H1 (cell line): ENCODE measurements around the gene DVL2. TPM values are rescaled to one million over a fixed set of nuclear protein-coding genes. Genes with fewer than 3 reads are reported as not detected.

Experiments
- CTCF ChIA-PET: fragments of 300-600 bp; sonication (Branson Sonifier 250); formaldehyde crosslinking; loops from one replicate; lab custom pipeline; 2021; ENCODE audit not compliant: partially characterized antibody; lab: Charles Lee
- POLR2A ChIA-PET: fragments of 300-600 bp; sonication (Branson Sonifier 250); formaldehyde crosslinking; loops from one replicate; lab custom pipeline; 2021; ENCODE audit warnings: inconsistent platforms; ENCODE audit not compliant: partially characterized antibody; lab: Charles Lee
- DNase-seq, 2 experiments: peaks; one replicate each; pipeline versions ENCODE4 v3.0.0 to v3.0.0-alpha.2; 2010 to 2022; ENCODE audit warnings: low spot score in 2 of 2, low read depth in 1 of 2, mixed read lengths in 1 of 2
- FAIRE-seq: peaks from 2 replicates; lab custom pipeline; 2011; peaks lifted over from hg19 to GRCh38; lab: Jason Lieb, UNC
- H2AFZ ChIP-seq: 2 replicates; pipeline ENCODE4 v1.8.1; 2012; ENCODE audit warnings: low read length, inconsistent platforms
- H2AK5ac ChIP-seq: 2 replicates; pipeline ENCODE4 v1.6.1; 2013; ENCODE audit warnings: low read depth, low read length
- H2BK120ac ChIP-seq: replicated peaks from 2 replicates; pipeline ENCODE3; 2013; ENCODE audit warnings: low read depth, low read length, inconsistent platforms
- H2BK12ac ChIP-seq: 2 replicates; pipeline ENCODE4 v1.6.1; 2013; ENCODE audit warnings: low read depth, low read length
- H2BK15ac ChIP-seq: 2 replicates; pipeline ENCODE4 v1.6.1; 2013; ENCODE audit warnings: low read length
- H2BK20ac ChIP-seq: 2 replicates; pipeline ENCODE4 v1.6.1; 2013; ENCODE audit warnings: low read length
- H2BK5ac ChIP-seq: 2 replicates; pipeline ENCODE4 v1.6.1; 2013; ENCODE audit warnings: low read depth, low read length
- H3K14ac ChIP-seq: 2 replicates; pipeline ENCODE4 v1.6.1; 2013; ENCODE audit warnings: inconsistent platforms; ENCODE audit not compliant: insufficient read length
- H3K18ac ChIP-seq: 2 replicates; pipeline ENCODE4 v1.6.1; 2013; ENCODE audit warnings: low read length; ENCODE audit errors: extremely low read depth
- H3K23ac ChIP-seq: 2 replicates; pipeline ENCODE4 v1.6.1; 2013; ENCODE audit warnings: inconsistent platforms; ENCODE audit not compliant: insufficient read length
- H3K23me2 ChIP-seq: 2 replicates; pipeline ENCODE4 v1.6.1; 2013; ENCODE audit warnings: low read depth, low read length
- H3K27ac ChIP-seq: 2 replicates; pipeline ENCODE4 v1.6.1; 2011; ENCODE audit warnings: low read depth, low read length, inconsistent platforms
- H3K27me3 ChIP-seq, 4 experiments: replicated peaks in 1 of 4; 1 replicate in 1 of 4; 2 replicates in 3 of 4; pipeline versions ENCODE4 v1.6.1 to v1.8.1; 2011 to 2013; ENCODE audit warnings: low read length in 3 of 4, mild to moderate bottlenecking in 3 of 4, inconsistent platforms in 2 of 4, mixed read lengths in 2 of 4, moderate library complexity in 1 of 4; ENCODE audit not compliant: control insufficient read depth in 3 of 4, insufficient read depth in 3 of 4; ENCODE audit errors: extremely low read depth in 1 of 4
- H3K36me3 ChIP-seq, 4 experiments: 2 replicates each; pipeline versions ENCODE4 v1.6.1 to v1.8.1; 2011 to 2013; ENCODE audit warnings: mild to moderate bottlenecking in 4 of 4, low read length in 3 of 4, moderate library complexity in 2 of 4, control low read depth in 1 of 4, inconsistent platforms in 1 of 4; ENCODE audit not compliant: insufficient read depth in 4 of 4, control insufficient read depth in 2 of 4
- H3K4ac ChIP-seq: replicated peaks from 2 replicates; pipeline ENCODE3; 2013; ENCODE audit warnings: low read length, low read depth, mixed read lengths, inconsistent platforms; ENCODE audit not compliant: insufficient read length
- H3K4me1 ChIP-seq, 4 experiments: replicated peaks in 1 of 4; 1 replicate in 1 of 4; 2 replicates in 3 of 4; pipeline versions ENCODE4 v1.6.1 to v1.8.1; 2011 to 2013; ENCODE audit warnings: low read length in 3 of 4, inconsistent platforms in 2 of 4, mixed read lengths in 1 of 4; ENCODE audit not compliant: insufficient read depth in 4 of 4, control insufficient read depth in 3 of 4
- H3K4me2 ChIP-seq, 2 experiments: 2 replicates each; pipeline versions ENCODE4 v1.6.1 to v1.8.1; 2011 to 2013; ENCODE audit warnings: low read depth in 2 of 2, low read length in 2 of 2, control low read depth in 1 of 2, inconsistent platforms in 1 of 2, mild to moderate bottlenecking in 1 of 2; ENCODE audit not compliant: insufficient read depth in 1 of 2
- H3K4me3 ChIP-seq, 4 experiments: fragments of 200-600, 300-600 bp in 1 of 4; sonication (generic), shearing (Covaris generic), sonication (Bioruptor Twin) in 1 of 4; 2 replicates each; pipeline versions ENCODE4 v1.5.1 to v1.8.1; 2011 to 2016; ENCODE audit warnings: low read length in 4 of 4, low read depth in 3 of 4, control low read depth in 2 of 4, inconsistent platforms in 2 of 4, mild to moderate bottlenecking in 2 of 4, mixed read lengths in 1 of 4, moderate library complexity in 1 of 4; ENCODE audit not compliant: insufficient read depth in 2 of 4; ENCODE audit errors: extremely low read depth in 1 of 4
- H3K56ac ChIP-seq: replicated peaks from 2 replicates; pipeline ENCODE3; 2013; ENCODE audit warnings: low read depth, mild to moderate bottlenecking, mixed read lengths, low read length, inconsistent platforms; ENCODE audit not compliant: insufficient read length
- H3K79me1 ChIP-seq: 2 replicates; pipeline ENCODE4 v1.6.1; 2013; ENCODE audit warnings: low read depth, low read length, control low read depth
- H3K79me2 ChIP-seq, 2 experiments: 2 replicates each; pipeline versions ENCODE4 v1.6.1 to v1.8.1; 2012 to 2013; ENCODE audit warnings: low read length in 2 of 2, mild to moderate bottlenecking in 2 of 2, inconsistent platforms in 1 of 2; ENCODE audit not compliant: insufficient read depth in 2 of 2, control insufficient read depth in 1 of 2
- H3K9ac ChIP-seq, 4 experiments: replicated peaks in 1 of 4; 1 replicate in 1 of 4; 2 replicates in 3 of 4; pipeline versions ENCODE4 v1.6.1 to v1.8.1; 2011 to 2013; ENCODE audit warnings: low read depth in 3 of 4, low read length in 3 of 4, control low read depth in 2 of 4, mild to moderate bottlenecking in 2 of 4, moderate library complexity in 2 of 4, inconsistent platforms in 1 of 4; ENCODE audit errors: extremely low read depth in 1 of 4
- H3K9me3 ChIP-seq, 2 experiments: 2 replicates each; pipeline versions ENCODE4 v1.6.1 to v1.8.1; 2012 to 2013; ENCODE audit warnings: mild to moderate bottlenecking in 2 of 2, moderate library complexity in 2 of 2, control low read depth in 1 of 2, inconsistent platforms in 1 of 2, low read depth in 1 of 2, low read length in 1 of 2, mixed read lengths in 1 of 2; ENCODE audit not compliant: insufficient read depth in 2 of 2
- H4K20me1 ChIP-seq, 2 experiments: replicated peaks in 1 of 2; 2 replicates each; pipeline versions ENCODE3 to v1.8.1; 2011 to 2013; ENCODE audit warnings: inconsistent platforms in 2 of 2, low read length in 2 of 2, mild to moderate bottlenecking in 1 of 2; ENCODE audit not compliant: insufficient read depth in 2 of 2, control insufficient read depth in 1 of 2
- H4K5ac ChIP-seq: 2 replicates; pipeline ENCODE4 v1.6.1; 2013; ENCODE audit warnings: low read length, low read depth, mixed read lengths, inconsistent platforms; ENCODE audit not compliant: insufficient read length
- H4K8ac ChIP-seq: 2 replicates; pipeline ENCODE4 v1.8.0; 2013; ENCODE audit warnings: mild to moderate bottlenecking, moderate library complexity, low read length, inconsistent platforms; ENCODE audit not compliant: insufficient read depth; ENCODE audit errors: extremely low read depth
- H4K91ac ChIP-seq: replicated peaks from 2 replicates; pipeline ENCODE3; 2013; ENCODE audit warnings: low read length, mixed read lengths, inconsistent platforms; ENCODE audit not compliant: insufficient read length
- CEBPB ChIP-seq: IDR thresholded peaks from 2 replicates; pipeline ENCODE4 v1.6.1; 2012; ENCODE audit warnings: low read depth, low read length
- GTF2F1 ChIP-seq: IDR thresholded peaks from 2 replicates; pipeline ENCODE4 v1.6.1; 2012; ENCODE audit warnings: low read depth, low read length, improper control_type of control experiment, borderline replicate concordance
- KDM4A ChIP-seq: IDR thresholded peaks from one replicate; pipeline ENCODE4 v1.7.1; 2012; ENCODE audit warnings: low read depth, mild to moderate bottlenecking, moderate library complexity, low read length, inconsistent platforms; ENCODE audit not compliant: severe bottlenecking
- SP2 ChIP-seq: IDR thresholded peaks from 2 replicates; pipeline ENCODE4 v1.6.1; 2012; ENCODE audit warnings: mild to moderate bottlenecking, low read length, inconsistent platforms
- TBP ChIP-seq: IDR thresholded peaks from 2 replicates; pipeline ENCODE4 v1.6.1; 2011; ENCODE audit warnings: low read depth, low read length, improper control_type of control experiment
- WGBS, 2 experiments: shearing (Covaris generic) in 1 of 2; methylation state at CpG; one replicate each; pipeline versions ENCODE4 v1.1.6 to v1.1.7; 2013 to 2015; ENCODE audit warnings: low lambda C conversion rate in 2 of 2, mixed read lengths in 2 of 2, inconsistent platforms in 1 of 2, low coverage in 1 of 2, missing lambda C conversion rate in 1 of 2; ENCODE audit not compliant: insufficient replicate concordance in 2 of 2, insufficient coverage in 1 of 2, insufficient read length in 1 of 2; ENCODE audit errors: extremely low coverage in 1 of 2, missing lambda C conversion rate in 1 of 2; 5-methylcytosine and 5-hydroxymethylcytosine counted together
- polyA plus RNA-seq, 7 experiments: library from polyadenylated mRNA; depleted of rRNA in 3 of 7; stranded (reverse) in 5 of 7; unstranded in 2 of 7; fragments of >200 nt in 5 of 7; fragments of 200-250 nt in 2 of 7; gene quantifications; 1 replicate in 5 of 7; 2 replicates in 1 of 7; 4 replicates in 1 of 7; pipeline versions ENCODE4 v1.2.1 to v1.2.3, GENCODE V29; 2011 to 2013; ENCODE audit warnings: missing spikeins in 2 of 7, mixed read lengths in 2 of 7
- total RNA-seq: library from RNA; stranded (reverse); fragmentation: NEBNext Ultra II Directional; extraction: Animal tissue kit (Norgen Biotek cat#: 25700); gene quantifications from 2 replicates; pipeline ENCODE4 v1.2.1, GENCODE V29; 2021

The DVL2 gene
- total and polyA plus RNA-seq, 2 of the 8 experiments (the other 6 are each of a cell fraction or from before 2014, with no cell fraction given), result 19.0 to 59.6 TPM

GRCh38 chr17:7225711-7226331 lies 8.5 kb downstream of the DVL2 start:
- Histone ChIP-seq H3K27me3 (no peaks in the 10 kb centered on the region), H2BK120ac (no peak overlapping the region), H2BK5ac (no peak overlapping the region), H3K36me3 (peaks cover 28 to 77% (median 66%) of the 10 kb centered on the region in 4 experiments), H4K5ac (no peak overlapping the region), H3K23me2 (no peaks in the 10 kb centered on the region), H2BK20ac (no peak overlapping the region), H2AK5ac (no peak overlapping the region), H3K79me1 (peaks cover 2% of the 10 kb centered on the region), H2BK15ac (no peak overlapping the region), H4K20me1 (peaks cover 16 to 49% of the 10 kb centered on the region in 2 experiments), H3K18ac (no peak overlapping the region), H3K27ac (no peak overlapping the region), H3K4me1 (peaks cover 0 to 5% (median under 1%) of the 10 kb centered on the region in 4 experiments; a peak in 2 of 7 replicates), H3K14ac (no peak overlapping the region), H3K9ac (no peak overlapping the region), H4K91ac (no peak overlapping the region), H3K56ac (no peak overlapping the region), H3K23ac (no peak overlapping the region), H4K8ac (no peak overlapping the region), H3K4me3 (no peak overlapping the region), H3K79me2 (peaks cover 0 to 9% of the 10 kb centered on the region in 2 experiments; a peak in 2 of 4 replicates), H2AFZ (no peak overlapping the region), H3K4me2 (no peak overlapping the region), H2BK12ac (no peak overlapping the region), H3K9me3 (no peaks in the 10 kb centered on the region), H3K4ac (no peak overlapping the region)
- CTCF ChIA-PET, result interaction anchor here (1.1 kb wide), 1 partner anchor 12 kb away, joined by 4 read pairs; no protein-coding TSS in a partner anchor
- FAIRE-seq, result no peak
- WGBS, 2 experiments, result 94% methylated on average over 15 of the region's 21 CpGs; no CpG with 5 or more reads in 1 of the 2 experiments
- no peak for DNase-seq
- TF ChIP-seq KDM4A (no peak), CEBPB (no peak), TBP (no peak), SP2 (no peak), GTF2F1 (no peak)
- POLR2A ChIA-PET, result interaction anchor here (1.3 to 10.7 kb wide), 4 partner anchors 12 to 88 kb away, joined by 3 to 386 read pairs (median 30); partner anchors contain the start of genes DVL2, GABARAP, GPS2 and PHF23
